IMR-90 (cell line): Measurements from ENCODE around the gene CD300C. TPM values are rescaled to one million over a fixed set of nuclear protein-coding genes. Genes with fewer than 3 reads are reported as not detected.

ENCODE experiments used
- ATAC-seq: fragments of 200-7000 bp; cut with Tn5 transposase; 2 replicates; pipeline ENCODE4 v1.9.1; 2020; ENCODE audit warnings: low read depth, mild to moderate bottlenecking, moderate library complexity
- BruUV-seq: library from RNA; stranded (reverse); fragments of 400-500 nt; replicated peaks from 2 replicates; lab custom pipeline; 2021; lab: Mats Ljungman, UMichigan
- CTCF ChIA-PET: fragments of 300-600 bp; formaldehyde crosslinking; extraction: SDS; loops from one replicate; lab custom pipeline; 2021; ENCODE audit warnings: antibody characterized with exemption; lab: Yijun Ruan, JAX
- POLR2A ChIA-PET: fragments of 300-600 bp; sonication (Branson Sonifier 250); formaldehyde crosslinking; loops from one replicate; lab custom pipeline; 2022; ENCODE audit warnings: antibody characterized with exemption; ENCODE audit not compliant: unreplicated experiment; lab: Charles Lee
- DNase-seq: peaks from one replicate; pipeline ENCODE4 v3.0.0; 2013
- H2AFZ ChIP-seq: replicated peaks from 2 replicates; pipeline ENCODE3; 2013; ENCODE audit warnings: low read length, mild to moderate bottlenecking; ENCODE audit not compliant: poor library complexity
- H2AK5ac ChIP-seq: 2 replicates; pipeline ENCODE4 v1.6.1; 2013; ENCODE audit warnings: low read depth, low read length, inconsistent platforms
- H2AK9ac ChIP-seq: replicated peaks from 2 replicates; pipeline ENCODE3; 2013; ENCODE audit warnings: mild to moderate bottlenecking, low read depth, low read length, moderate library complexity; ENCODE audit not compliant: poor library complexity
- H2BK120ac ChIP-seq: 2 replicates; pipeline ENCODE4 v1.6.1; 2013; ENCODE audit warnings: low read depth, low read length, inconsistent platforms
- H2BK15ac ChIP-seq: 3 replicates; pipeline ENCODE4 v1.6.1; 2013; ENCODE audit warnings: low read depth, low read length, inconsistent platforms
- H2BK20ac ChIP-seq: 2 replicates; pipeline ENCODE4 v1.6.1; 2013; ENCODE audit warnings: low read depth, mild to moderate bottlenecking, inconsistent platforms, low read length, moderate library complexity
- H2BK5ac ChIP-seq: 2 replicates; pipeline ENCODE4 v1.6.1; 2013; ENCODE audit warnings: mild to moderate bottlenecking, low read depth, low read length, inconsistent platforms; ENCODE audit not compliant: poor library complexity, severe bottlenecking
- H3K14ac ChIP-seq: replicated peaks from 2 replicates; pipeline ENCODE4 v1.6.1; 2013; ENCODE audit warnings: low read depth, low read length, inconsistent platforms
- H3K18ac ChIP-seq: 2 replicates; pipeline ENCODE4 v1.6.1; 2013; ENCODE audit warnings: low read depth, low read length, control low read depth
- H3K23ac ChIP-seq: 2 replicates; pipeline ENCODE4 v1.6.1; 2013; ENCODE audit warnings: low read depth, low read length, inconsistent platforms
- H3K27ac ChIP-seq: 2 replicates; pipeline ENCODE4 v1.5.1; 2013; ENCODE audit warnings: mild to moderate bottlenecking, control low read depth, low read length; ENCODE audit not compliant: insufficient read depth
- H3K27me3 ChIP-seq: 2 replicates; pipeline ENCODE4 v1.6.1; 2013; ENCODE audit warnings: low read length; ENCODE audit not compliant: control insufficient read depth, insufficient read depth
- H3K36me3 ChIP-seq: 2 replicates; pipeline ENCODE4 v1.6.1; 2013; ENCODE audit warnings: low read length, mixed read lengths; ENCODE audit not compliant: control insufficient read depth, insufficient read depth
- H3K4ac ChIP-seq: 2 replicates; pipeline ENCODE4 v1.6.1; 2013; ENCODE audit warnings: low read depth, low read length, inconsistent platforms
- H3K4me1 ChIP-seq: 2 replicates; pipeline ENCODE4 v1.6.1; 2013; ENCODE audit warnings: low read length, mixed read lengths; ENCODE audit not compliant: control insufficient read depth, insufficient read depth
- H3K4me2 ChIP-seq: 2 replicates; pipeline ENCODE4 v1.6.1; 2013; ENCODE audit warnings: low read depth, mild to moderate bottlenecking, control low read depth, low read length, moderate library complexity
- H3K4me3 ChIP-seq: 2 replicates; pipeline ENCODE4 v1.5.1; 2013; ENCODE audit warnings: low read depth, mild to moderate bottlenecking, control low read depth, low read length, moderate library complexity; ENCODE audit not compliant: insufficient read depth
- H3K56ac ChIP-seq: 2 replicates; pipeline ENCODE4 v1.6.1; 2013; ENCODE audit warnings: low read length, inconsistent platforms; ENCODE audit not compliant: insufficient read depth; ENCODE audit errors: extremely low read depth
- H3K79me1 ChIP-seq, 2 experiments: 2 replicates each; pipeline ENCODE4 v1.6.1; 2013; ENCODE audit warnings: low read length in 2 of 2, inconsistent platforms in 1 of 2, low read depth in 1 of 2
- H3K9ac ChIP-seq: 2 replicates; pipeline ENCODE4 v1.6.1; 2013; ENCODE audit warnings: low read depth, low read length, control low read depth
- H3K9me1 ChIP-seq: 2 replicates; pipeline ENCODE4 v1.6.1; 2013; ENCODE audit warnings: low read length, inconsistent platforms; ENCODE audit not compliant: insufficient read depth
- H3K9me3 ChIP-seq: 2 replicates; pipeline ENCODE4 v1.6.1; 2013; ENCODE audit warnings: low read length; ENCODE audit not compliant: control insufficient read depth, insufficient read depth
- H4K20me1 ChIP-seq: 2 replicates; pipeline ENCODE4 v1.6.1; 2013; ENCODE audit warnings: low read length, inconsistent platforms; ENCODE audit not compliant: insufficient read depth
- H4K5ac ChIP-seq: 2 replicates; pipeline ENCODE4 v1.6.1; 2013; ENCODE audit warnings: mild to moderate bottlenecking, low read depth, low read length, control low read depth
- H4K8ac ChIP-seq, 2 experiments: 2 replicates each; pipeline ENCODE4 v1.6.1; 2013; ENCODE audit warnings: low read depth in 2 of 2, low read length in 2 of 2, control low read depth in 1 of 2, inconsistent platforms in 1 of 2
- H4K91ac ChIP-seq: 2 replicates; pipeline ENCODE4 v1.6.1; 2013; ENCODE audit warnings: low read depth, low read length, inconsistent platforms; ENCODE audit not compliant: insufficient read depth
- BHLHE40 ChIP-seq: fragments of 150-350 bp; IDR thresholded peaks from 2 replicates; pipeline ENCODE4 v1.6.1; 2016; ENCODE audit warnings: mild to moderate bottlenecking, low read depth, low read length
- CHD1 ChIP-seq: IDR thresholded peaks from 2 replicates; pipeline ENCODE4 v1.6.1; 2012; ENCODE audit warnings: low read depth, low read length, improper control_type of control experiment
- FOS ChIP-seq: fragments of 150-350 bp; IDR thresholded peaks from 2 replicates; pipeline ENCODE4 v1.6.1; 2016; ENCODE audit warnings: low read depth, low read length
- MAFK ChIP-seq: IDR thresholded peaks from 2 replicates; pipeline ENCODE4 v1.6.1; 2012; ENCODE audit warnings: low read depth, low read length, improper control_type of control experiment
- MAZ ChIP-seq: IDR thresholded peaks from 2 replicates; pipeline ENCODE4 v1.6.1; 2012; ENCODE audit warnings: low read depth, mild to moderate bottlenecking, low read length, improper control_type of control experiment, moderate library complexity, borderline replicate concordance
- MXI1 ChIP-seq: IDR thresholded peaks from 2 replicates; pipeline ENCODE4 v1.6.1; 2012; ENCODE audit warnings: low read depth, mild to moderate bottlenecking, low read length, moderate library complexity, borderline replicate concordance
- NFE2L2 ChIP-seq: fragments of 150-350 bp; IDR thresholded peaks from 2 replicates; pipeline ENCODE4 v1.6.1; 2016; ENCODE audit warnings: low read depth, mild to moderate bottlenecking, low read length
- POLR2A ChIP-seq: IDR thresholded peaks from 2 replicates; pipeline ENCODE4 v1.6.1; 2012; ENCODE audit warnings: mild to moderate bottlenecking, low read depth, low read length
- WGBS, 2 experiments: methylation state at CpG; one replicate each; pipeline versions ENCODE4 v1.1.5 to v1.1.7; 2013; ENCODE audit warnings: missing lambda C conversion rate in 2 of 2; ENCODE audit not compliant: insufficient read length in 1 of 2; ENCODE audit errors: extremely low coverage in 2 of 2; 5-methylcytosine and 5-hydroxymethylcytosine counted together
- dilution Hi-C: fragments of 300-500 bp; cut with HindIII; formaldehyde crosslinking; loops from one replicate; pipeline ENCODE4 v1.14.3; 2018; ENCODE audit warnings: low sequenced_read_pairs; ENCODE audit not compliant: unreplicated experiment
- in situ Hi-C: fragments of 300-500 bp; cut with MboI; formaldehyde crosslinking; loops from 3 replicates; pipeline ENCODE4 v1.14.3; 2019; ENCODE audit warnings: low sequenced_read_pairs, inconsistent platforms, mixed read lengths
- intact Hi-C: fragments of 100-400 bp; cut with micrococcal nuclease; formaldehyde crosslinking; loops from 2 replicates; pipeline ENCODE4 v1.10.0; 2022
- polyA plus RNA-seq, 3 experiments: library from polyadenylated mRNA; depleted of rRNA; stranded (reverse); fragments of >200 nt; gene quantifications; 2 replicates each; pipeline ENCODE4 v1.2.3, GENCODE V29; 2012; ENCODE audit warnings: low replicate concordance in 1 of 3
- total RNA-seq: library from RNA; depleted of rRNA; stranded (reverse); fragments of >200 nt; gene quantifications from 2 replicates; pipeline ENCODE4 v1.2.3, GENCODE V29; 2012

CD300C gene
- total and polyA plus RNA-seq, 2 of the 4 experiments (the other 2 are of a cell fraction), result not detected

DNA sequence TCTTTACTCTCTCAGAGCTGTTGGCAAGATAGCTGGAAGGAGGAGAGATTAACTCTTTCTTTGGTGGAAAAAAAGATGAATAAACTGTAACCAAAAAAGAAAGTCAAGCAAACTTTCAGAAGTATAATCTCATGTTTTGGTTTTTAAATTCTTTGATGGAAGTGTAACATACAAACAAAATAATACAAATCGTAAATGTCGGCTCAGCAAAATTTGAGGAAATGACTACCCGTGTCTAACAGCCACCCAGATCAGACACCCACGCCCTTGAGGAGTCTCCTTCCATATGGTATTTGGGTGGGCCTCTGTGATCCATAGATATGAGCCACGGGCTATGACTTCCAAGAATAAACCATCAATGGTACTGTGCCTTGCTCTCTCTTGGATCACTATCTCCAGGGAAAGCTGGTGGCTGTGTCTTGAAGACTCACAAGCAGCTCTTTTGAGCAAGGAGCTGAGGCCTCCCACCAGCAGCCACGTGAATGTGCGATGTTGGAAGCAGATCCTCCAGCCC, 9.6 kb upstream of the CD300C start:
- Histone ChIP-seq H3K79me1 (no peaks in the 10 kb centered on the region), H4K5ac (no peak overlapping the region), H3K9me3 (peaks cover 12% of the 10 kb centered on the region), H4K91ac (no peak overlapping the region), H3K4me1 (no peaks in the 10 kb centered on the region), H2BK15ac (no peak overlapping the region), H3K4me2 (no peak overlapping the region), H3K36me3 (no peaks in the 10 kb centered on the region), H4K8ac (no peak overlapping the region), H3K9ac (no peak overlapping the region), H3K56ac (no peak overlapping the region), H3K9me1 (no peaks in the 10 kb centered on the region), H3K27ac (no peak overlapping the region), H3K23ac (no peak overlapping the region), H3K4me3 (no peak overlapping the region), H2BK20ac (no peak overlapping the region), H3K18ac (no peak overlapping the region), H2AFZ (no peak overlapping the region), H2BK120ac (no peak overlapping the region), H4K20me1 (no peaks in the 10 kb centered on the region), H3K14ac (no peak overlapping the region), H2AK5ac (no peak overlapping the region), H2BK5ac (no peak overlapping the region), H3K4ac (no peak overlapping the region), H2AK9ac (no peak overlapping the region), H3K27me3 (no peaks in the 10 kb centered on the region)
- ATAC-seq, result no peak
- TF ChIP-seq MXI1, result no peak
- TF ChIP-seq CHD1, result no peak
- no peak for TF ChIP-seq FOS
- TF ChIP-seq NFE2L2, result no peak
- TF ChIP-seq MAZ, result no peak
- no peak for TF ChIP-seq POLR2A
- no peak for TF ChIP-seq BHLHE40
- TF ChIP-seq MAFK, result peak; percentile 64
- DNase-seq, result no peak
- WGBS, 2 experiments, result 50% methylated on average over 2 of the region's 7 CpGs; no CpG with 5 or more reads in 1 of the 2 experiments
- intact Hi-C loops (no loop called here), in situ Hi-C loops (no loop called here), dilution Hi-C loops (no loop called here)
- BruUV-seq, result no TSS peak
- CTCF ChIA-PET, result no interaction called here
- POLR2A ChIA-PET, result no interaction called here
